OCI-LY1 (cell line): ENCODE data around the gene TFDP3.

Source experiments
- CTCF ChIP-seq: fragments of 200-600 bp; sonication (generic), shearing (Covaris generic); IDR thresholded peaks from 2 replicates; pipeline ENCODE4 v1.5.1; 2017; ENCODE audit warnings: mild to moderate bottlenecking, antibody characterized with exemption, low read length, moderate library complexity, mixed read lengths
- EZH2 ChIP-seq: fragments of 200-600 bp; sonication (generic), shearing (Covaris generic); IDR thresholded peaks from 2 replicates; pipeline ENCODE4 v1.8.0; 2017; ENCODE audit warnings: borderline replicate concordance, mixed run types, mild to moderate bottlenecking, antibody characterized with exemption, low read length, moderate library complexity, mixed read lengths

DNA sequence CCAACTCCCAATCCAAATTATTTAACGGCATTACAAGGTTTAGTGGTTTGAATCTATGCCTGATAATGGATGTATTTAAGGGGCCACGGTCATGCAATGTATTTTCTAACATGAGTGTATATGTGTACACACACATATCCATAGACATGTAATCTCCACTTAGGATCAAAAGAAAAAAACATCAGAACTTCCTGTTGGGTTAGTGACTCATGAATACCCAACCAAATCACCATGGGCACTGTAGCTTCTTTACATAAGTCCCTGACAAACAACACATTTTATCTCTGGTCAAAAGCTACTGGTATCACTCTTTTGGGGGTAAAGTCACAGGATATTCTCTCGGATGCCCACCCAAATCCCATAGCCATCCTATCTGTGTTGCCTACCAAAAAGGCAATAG, 36.5 kb upstream of the TFDP3 start:
- no peak for TF ChIP-seq CTCF
- no peak for TF ChIP-seq EZH2
